IPS-18c (cell line): Measurements from ENCODE around the gene DAPK2.

Experiments used
- H3K4me3 ChIP-seq: 2 replicates; pipeline ENCODE4 v1.7.0; 2013; ENCODE audit warnings: low read depth, mild to moderate bottlenecking, low read length, moderate library complexity; ENCODE audit not compliant: insufficient read depth
- H3K9me3 ChIP-seq: one replicate; pipeline ENCODE4 v1.6.1; 2013; ENCODE audit warnings: mild to moderate bottlenecking, low read length, moderate library complexity; ENCODE audit not compliant: control insufficient read depth, insufficient read depth

The DAPK2 gene

GRCh38 chr15:63943829-63944680 is 102.2 kb downstream of the DAPK2 start:
- peaks cover 4% of the 10 kb centered on the region for H3K9me3 ChIP-seq
- H3K4me3 ChIP-seq: no peak overlapping the region

DNA sequence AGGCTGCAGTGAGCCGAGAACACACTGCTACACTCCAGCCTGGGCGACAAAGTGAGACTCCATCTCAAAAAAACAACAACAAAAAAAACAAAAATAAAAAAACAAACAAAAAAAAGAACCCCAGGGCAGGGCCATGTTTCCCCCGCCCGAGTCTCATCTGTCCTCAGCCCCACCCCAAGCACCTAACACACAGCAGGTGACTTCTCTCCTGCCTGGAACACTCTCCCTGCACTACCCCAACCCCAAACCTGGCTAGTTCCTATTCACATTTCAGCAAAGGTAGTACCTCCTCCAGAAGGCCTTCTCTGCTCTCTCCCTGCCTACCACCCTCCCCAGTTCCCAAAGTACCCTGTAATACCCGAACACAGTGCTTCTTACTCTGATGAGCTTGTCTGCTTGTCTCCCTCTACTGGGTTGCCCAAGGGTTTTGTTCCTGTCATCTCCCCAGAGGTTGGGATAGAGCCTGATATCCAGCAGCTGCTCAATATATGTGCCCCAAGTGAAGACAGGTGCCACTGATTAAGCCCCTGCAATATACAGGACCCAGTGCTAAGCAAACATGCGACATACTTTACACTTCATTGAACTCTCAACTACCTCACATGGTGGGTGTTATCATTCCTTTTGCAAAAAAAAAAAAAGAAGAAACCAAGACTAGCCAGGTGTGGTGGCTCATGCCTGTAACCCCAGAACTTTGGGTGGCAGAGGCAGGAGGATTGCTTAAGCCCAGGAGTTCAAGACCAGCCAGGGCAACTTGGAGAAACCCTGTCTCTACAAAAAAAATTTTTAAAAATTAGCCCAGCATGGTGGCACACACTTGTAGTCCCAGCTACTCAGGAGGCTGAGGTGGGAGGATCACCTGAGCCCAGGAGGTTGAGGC is 103.6 kb downstream of the DAPK2 start:
- Histone ChIP-seq H3K9me3 (no peaks in the 10 kb centered on the region), H3K4me3 (no peak overlapping the region)

GRCh38 chr15:63941698-63942465 is 104.4 kb downstream of the DAPK2 start:
- H3K9me3 ChIP-seq: no peaks in the 10 kb centered on the region
- H3K4me3 ChIP-seq: no peak overlapping the region

GRCh38 chr15:63940966-63941620 is 105.2 kb downstream of the DAPK2 start:
- H3K4me3 ChIP-seq: no peak overlapping the region

GRCh38 chr15:63939531-63940130 is 106.7 kb downstream of the DAPK2 start:
- peaks cover 2% of the 10 kb centered on the region for H3K9me3 ChIP-seq
- no peak overlapping the region for H3K4me3 ChIP-seq

More at GRCh38 chr15:63940966-63941620, 105.2 kb downstream of the DAPK2 start:
- no peaks in the 10 kb centered on the region for H3K9me3 ChIP-seq

DNA sequence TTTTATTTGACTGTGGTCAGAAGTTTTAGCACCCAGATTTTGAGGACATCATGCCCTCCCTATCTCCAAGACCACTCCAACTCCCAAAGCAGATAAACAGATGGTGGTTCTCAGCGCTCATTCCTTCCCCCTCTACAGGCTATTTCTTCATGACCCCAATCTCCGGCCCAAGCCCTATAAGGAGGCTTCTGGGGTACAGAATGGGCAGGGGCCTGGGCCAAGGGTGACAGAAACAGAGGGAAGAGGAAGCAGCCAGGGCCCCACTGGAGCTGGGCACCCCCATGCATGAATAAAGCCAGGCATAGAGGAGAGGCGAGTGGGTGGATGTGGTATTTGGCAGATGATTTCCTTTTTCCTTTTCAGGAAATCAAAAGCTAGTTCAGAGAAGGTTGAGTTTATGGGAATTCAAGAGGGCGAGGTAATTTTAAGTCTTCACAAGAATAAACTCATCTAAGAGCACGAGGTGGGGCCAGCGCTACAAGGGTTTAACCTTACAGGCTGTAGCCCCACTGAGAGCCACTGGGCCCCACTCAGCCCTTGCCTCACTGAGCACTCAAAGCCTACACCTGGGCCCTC is 107.7 kb downstream of the DAPK2 start:
- Histone ChIP-seq H3K9me3 (peaks cover 2% of the 10 kb centered on the region), H3K4me3 (no peak overlapping the region)

DNA sequence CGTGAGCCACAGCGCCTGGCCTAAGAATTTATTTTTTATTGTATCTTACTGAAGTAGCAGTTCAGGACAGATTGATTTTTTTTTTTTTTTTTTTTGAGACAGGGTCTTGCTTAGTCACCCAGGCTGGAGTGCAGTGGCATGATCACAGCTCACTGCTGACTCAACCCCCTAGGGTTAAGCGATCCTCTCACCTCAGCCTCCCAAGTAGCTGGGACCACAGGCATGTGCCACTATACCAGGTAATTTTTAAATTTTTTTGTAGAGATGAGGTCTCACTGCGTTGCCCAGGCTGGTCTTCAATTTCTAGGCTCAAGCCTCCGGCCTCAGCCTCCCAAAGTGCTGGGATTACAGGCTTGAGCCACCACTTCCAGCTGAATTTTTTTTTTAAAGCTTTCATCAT is 112.8 kb downstream of the DAPK2 start:
- Histone ChIP-seq H3K4me3 (no peak overlapping the region), H3K9me3 (peaks cover 2% of the 10 kb centered on the region)

DNA sequence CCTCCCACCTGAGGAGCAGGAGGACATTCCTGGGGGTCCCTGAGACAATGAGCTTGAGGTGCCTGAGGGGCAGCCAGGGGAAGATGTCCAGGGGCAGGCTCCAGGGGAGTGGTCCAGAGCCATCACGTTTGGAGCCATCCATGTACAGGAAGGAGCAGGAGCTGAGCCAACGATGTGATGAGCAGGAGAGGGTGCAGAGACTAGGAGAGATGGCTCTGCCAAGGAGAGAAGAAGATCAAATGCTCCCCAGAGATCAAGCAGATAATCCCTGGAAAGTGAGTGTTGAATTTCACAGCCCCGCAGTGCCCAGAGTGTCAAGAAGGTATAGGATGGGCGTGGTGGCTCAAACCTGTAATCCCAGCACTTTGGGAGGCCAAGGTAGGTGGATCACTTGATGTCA is 114.7 kb downstream of the DAPK2 start:
- Histone ChIP-seq H3K4me3 (no peak overlapping the region), H3K9me3 (peaks cover 2% of the 10 kb centered on the region)

- no peak overlapping the region for H3K4me3 ChIP-seq
- H3K9me3 ChIP-seq: no peaks in the 10 kb centered on the region
Measured at GRCh38 chr15:63930034-63930433, 116.3 kb downstream of the DAPK2 start.

GRCh38 chr15:63928185-63928842 is 118.0 kb downstream of the DAPK2 start:
- no peaks in the 10 kb centered on the region for H3K9me3 ChIP-seq
- no peak overlapping the region for H3K4me3 ChIP-seq

- H3K9me3 ChIP-seq: no peaks in the 10 kb centered on the region
- H3K4me3 ChIP-seq: no peak overlapping the region
Measured at GRCh38 chr15:63923993-63924950, 122.0 kb downstream of the DAPK2 start.

GRCh38 chr15:63922916-63923315 is 123.4 kb downstream of the DAPK2 start:
- Histone ChIP-seq H3K9me3 (no peaks in the 10 kb centered on the region), H3K4me3 (no peak overlapping the region)

GRCh38 chr15:63922261-63922904 is 123.9 kb downstream of the DAPK2 start:
- Histone ChIP-seq H3K4me3 (no peak overlapping the region), H3K9me3 (no peaks in the 10 kb centered on the region)

DNA sequence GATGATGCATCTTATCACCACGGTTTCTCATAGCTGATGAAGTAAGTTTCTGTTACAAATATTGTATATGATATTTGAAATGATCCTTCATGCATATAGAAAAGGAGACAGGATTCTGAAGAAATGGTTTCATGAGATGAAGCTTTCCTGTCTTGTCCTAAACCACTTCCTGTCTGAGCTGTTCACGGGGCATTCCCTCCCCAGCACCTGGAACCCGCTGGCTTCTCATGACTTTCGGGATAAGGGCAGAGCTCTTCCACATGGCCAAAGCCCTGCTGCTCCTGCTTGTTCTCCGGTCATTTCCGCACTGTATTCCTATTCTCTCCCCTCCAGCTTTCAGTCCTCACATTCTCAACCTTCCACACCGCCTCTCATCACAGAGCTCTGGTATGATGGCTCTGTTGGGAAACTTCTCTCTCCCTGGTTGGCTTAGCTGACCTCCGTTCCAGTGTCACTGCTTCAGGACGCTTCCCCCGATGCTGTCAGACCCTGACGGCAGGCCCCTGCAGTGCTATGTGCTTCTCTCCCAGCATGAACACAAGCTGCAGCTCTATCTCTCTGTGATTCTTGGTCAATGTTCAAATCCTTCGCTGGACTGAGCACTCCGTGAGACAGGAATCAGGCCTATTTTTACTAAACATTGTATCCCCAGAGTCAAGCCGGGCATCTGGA is 125.6 kb downstream of the DAPK2 start:
- Histone ChIP-seq H3K9me3 (no peaks in the 10 kb centered on the region), H3K4me3 (no peak overlapping the region)
